OCI-LY7 (cell line): Measurements from ENCODE around the gene GMEB2. TPM values are rescaled to one million over a fixed set of nuclear protein-coding genes. Genes with fewer than 3 reads are reported as not detected.

ENCODE experiments used
- BruUV-seq: library from RNA; stranded (reverse); fragments of 400-500 nt; replicated peaks from 2 replicates; lab custom pipeline; 2021; lab: Mats Ljungman, UMichigan
- CTCF ChIA-PET: fragments of 300-600 bp; sonication (Branson Sonifier 250); formaldehyde crosslinking; loops from one replicate; lab custom pipeline; 2022; ENCODE audit warnings: antibody characterized with exemption; ENCODE audit not compliant: unreplicated experiment; lab: Charles Lee
- POLR2A ChIA-PET: fragments of 300-600 bp; sonication (Branson Sonifier 250); formaldehyde crosslinking; loops from one replicate; lab custom pipeline; 2022; ENCODE audit warnings: antibody characterized with exemption; lab: Charles Lee
- DNase-seq: peaks from one replicate; pipeline ENCODE4 v3.0.0-alpha.2; 2015; ENCODE audit warnings: low spot score
- H2AFZ ChIP-seq: fragments of 200-600 bp; sonication (generic), shearing (Covaris generic); 2 replicates; pipeline ENCODE4 v1.6.1; 2014; ENCODE audit warnings: mild to moderate bottlenecking, antibody characterized with exemption, low read length, moderate library complexity
- H3K27ac ChIP-seq: fragments of 200-600 bp; sonication (generic); 2 replicates; pipeline ENCODE4 v1.5.1; 2014; ENCODE audit warnings: mixed run types, low read depth, mild to moderate bottlenecking, moderate library complexity, low read length, inconsistent platforms; ENCODE audit not compliant: poor library complexity, severe bottlenecking
- H3K36me3 ChIP-seq: fragments of 200-600 bp; sonication (generic); 2 replicates; pipeline ENCODE4 v1.6.1; 2014; ENCODE audit warnings: mild to moderate bottlenecking, antibody characterized with exemption, low read length, moderate library complexity, mixed read lengths; ENCODE audit not compliant: insufficient read depth
- H3K4me1 ChIP-seq: fragments of 200-600 bp; sonication (generic); 2 replicates; pipeline ENCODE4 v1.5.1; 2014; ENCODE audit warnings: mild to moderate bottlenecking, low read length; ENCODE audit not compliant: insufficient read depth, poor library complexity, severe bottlenecking
- H3K4me2 ChIP-seq: fragments of 200-600 bp; sonication (generic); 2 replicates; pipeline ENCODE4 v1.6.1; 2014; ENCODE audit warnings: mild to moderate bottlenecking, low read length
- H3K4me3 ChIP-seq: fragments of 200-600 bp; sonication (generic); 2 replicates; pipeline ENCODE4 v1.5.1; 2014; ENCODE audit warnings: mild to moderate bottlenecking, low read depth, low read length; ENCODE audit not compliant: poor library complexity, severe bottlenecking
- H3K79me2 ChIP-seq: fragments of 200-600 bp; sonication (generic); 2 replicates; pipeline ENCODE4 v1.6.1; 2016; ENCODE audit warnings: low read depth, mild to moderate bottlenecking, low read length, moderate library complexity, mixed read lengths; ENCODE audit not compliant: insufficient read depth
- H3K9me2 ChIP-seq: fragments of 200-600 bp; sonication (generic); 2 replicates; pipeline ENCODE4 v1.6.1; 2016; ENCODE audit warnings: mild to moderate bottlenecking, low read length, mixed read lengths; ENCODE audit not compliant: insufficient read depth
- H3K9me3 ChIP-seq: fragments of 200-600 bp; sonication (generic); 2 replicates; pipeline ENCODE4 v1.6.1; 2014; ENCODE audit warnings: mild to moderate bottlenecking, mixed run types, low read length, mixed read lengths
- H4K20me1 ChIP-seq: fragments of 200-600 bp; sonication (generic); 2 replicates; pipeline ENCODE4 v1.6.1; 2014; ENCODE audit warnings: mild to moderate bottlenecking, antibody characterized with exemption, low read length, moderate library complexity, mixed read lengths; ENCODE audit not compliant: insufficient read depth
- EZH2phosphoT487 ChIP-seq: fragments of 200-600 bp; sonication (generic); IDR thresholded peaks from 2 replicates; pipeline ENCODE4 v1.6.1; 2018; ENCODE audit warnings: low read depth, borderline replicate concordance, mild to moderate bottlenecking, mixed run types, antibody characterized with exemption, low read length, moderate library complexity, mixed read lengths
- intact Hi-C: fragments of 100-400 bp; cut with micrococcal nuclease; formaldehyde crosslinking; loops from one replicate; pipeline ENCODE4 v1.10.0; 2022; ENCODE audit not compliant: unreplicated experiment
- total RNA-seq, 2 experiments: library from RNA; depleted of rRNA in 1 of 2; stranded (reverse); fragments of >200 nt in 1 of 2; shearing (Covaris generic) in 1 of 2; gene quantifications; 2 replicates each; pipeline ENCODE4 v1.2.3, GENCODE V29; 2014 to 2022
- TF ChIP-seq, protein P1 (sequence below): fragments of 200-600 bp; sonication (generic); conservative IDR thresholded peaks from 2 replicates; pipeline ENCODE4 v1.5.1; 2014; ENCODE audit warnings: mild to moderate bottlenecking, antibody characterized with exemption, low read length, moderate library complexity, mixed read lengths

The GMEB2 gene
- total RNA-seq, 2 experiments from 2014 or later, result 15.6 TPM

DNA sequence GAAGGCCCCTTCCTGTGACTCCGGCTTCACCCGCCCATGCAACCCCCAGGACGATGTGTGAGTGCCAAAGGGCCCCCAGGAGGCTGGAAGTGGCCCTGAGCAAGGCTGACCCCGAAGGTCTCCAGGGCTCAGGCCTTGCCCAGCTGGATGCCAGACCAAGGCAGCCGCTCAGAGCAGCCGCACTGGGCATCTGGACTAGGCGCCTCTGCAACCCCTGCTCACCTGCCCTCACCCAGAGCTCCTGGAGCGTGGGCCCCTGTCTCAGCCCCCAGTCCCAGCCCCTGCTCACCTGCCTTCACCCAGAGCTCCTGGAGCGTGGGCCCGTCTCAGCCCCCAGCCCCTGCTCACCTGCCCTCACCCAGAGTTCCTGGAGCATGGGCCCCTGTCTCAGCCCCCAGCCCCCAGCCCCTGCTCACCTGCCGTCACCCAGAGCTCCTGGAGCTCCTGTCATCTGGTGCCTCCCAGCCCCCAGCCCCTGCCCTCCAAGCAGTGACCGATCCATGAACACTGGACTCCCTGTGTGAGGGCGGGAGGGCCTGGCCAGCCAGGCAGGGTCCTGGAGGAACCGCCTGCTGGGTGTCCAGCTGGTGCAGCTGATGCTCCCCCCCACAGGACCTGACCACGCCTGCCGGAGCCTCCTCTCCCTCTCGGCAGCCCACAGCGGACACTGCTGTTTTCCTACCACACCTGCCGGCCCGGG, 80.5 kb downstream of the GMEB2 start:
- Histone ChIP-seq H3K9me3 (no peaks in the 10 kb centered on the region), H3K9me2 (no peaks in the 10 kb centered on the region), H3K27ac (no peak overlapping the region), H4K20me1 (no peaks in the 10 kb centered on the region), H3K4me2 (peak overlapping the region; percentile 27), H3K79me2 (no peaks in the 10 kb centered on the region), H3K4me3 (no peak overlapping the region), H3K4me1 (peaks cover 40% of the 10 kb centered on the region), H2AFZ (no peak overlapping the region), H3K36me3 (no peaks in the 10 kb centered on the region)
- intact Hi-C loops, result no loop called here
- ChIA-PET POLR2A (interaction anchor here (0.6 kb wide), 1 partner anchor 37 kb away, joined by 4 read pairs; no protein-coding TSS in a partner anchor), CTCF (interaction anchor here (0.6 kb wide), 1 partner anchor 317 kb away, joined by 5 read pairs; no protein-coding TSS in a partner anchor)
- DNase-seq, result no peak
- TF ChIP-seq, protein P1, sequence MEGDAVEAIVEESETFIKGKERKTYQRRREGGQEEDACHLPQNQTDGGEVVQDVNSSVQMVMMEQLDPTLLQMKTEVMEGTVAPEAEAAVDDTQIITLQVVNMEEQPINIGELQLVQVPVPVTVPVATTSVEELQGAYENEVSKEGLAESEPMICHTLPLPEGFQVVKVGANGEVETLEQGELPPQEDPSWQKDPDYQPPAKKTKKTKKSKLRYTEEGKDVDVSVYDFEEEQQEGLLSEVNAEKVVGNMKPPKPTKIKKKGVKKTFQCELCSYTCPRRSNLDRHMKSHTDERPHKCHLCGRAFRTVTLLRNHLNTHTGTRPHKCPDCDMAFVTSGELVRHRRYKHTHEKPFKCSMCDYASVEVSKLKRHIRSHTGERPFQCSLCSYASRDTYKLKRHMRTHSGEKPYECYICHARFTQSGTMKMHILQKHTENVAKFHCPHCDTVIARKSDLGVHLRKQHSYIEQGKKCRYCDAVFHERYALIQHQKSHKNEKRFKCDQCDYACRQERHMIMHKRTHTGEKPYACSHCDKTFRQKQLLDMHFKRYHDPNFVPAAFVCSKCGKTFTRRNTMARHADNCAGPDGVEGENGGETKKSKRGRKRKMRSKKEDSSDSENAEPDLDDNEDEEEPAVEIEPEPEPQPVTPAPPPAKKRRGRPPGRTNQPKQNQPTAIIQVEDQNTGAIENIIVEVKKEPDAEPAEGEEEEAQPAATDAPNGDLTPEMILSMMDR, result no peak
- TF ChIP-seq EZH2phosphoT487, result no peak
- no TSS peak for BruUV-seq

DNA sequence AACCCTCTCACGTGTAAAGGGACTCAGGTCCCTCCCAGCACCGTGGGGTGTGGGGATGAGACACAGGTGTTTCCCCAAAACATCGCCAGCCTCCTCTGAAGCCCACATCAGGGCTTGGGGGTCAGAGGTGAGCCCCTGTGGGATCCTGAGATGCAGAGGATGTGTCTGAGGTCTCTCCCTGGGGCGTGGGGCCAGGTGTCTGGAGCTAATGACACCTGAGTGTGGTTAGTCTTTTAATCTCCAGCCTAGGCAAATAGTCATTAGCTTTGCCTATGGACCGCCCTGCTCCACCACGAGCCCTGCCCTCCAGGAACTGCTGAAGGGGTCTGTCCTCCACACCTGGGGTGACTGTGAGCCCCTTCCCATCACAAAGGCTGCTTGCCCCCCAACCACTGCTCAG, 81.1 kb downstream of the GMEB2 start:
- Histone ChIP-seq H3K36me3 (no peaks in the 10 kb centered on the region), H3K9me3 (no peaks in the 10 kb centered on the region), H3K4me1 (peaks cover 34% of the 10 kb centered on the region), H3K4me2 (peak overlapping the region; percentile 27), H4K20me1 (no peaks in the 10 kb centered on the region), H3K9me2 (no peaks in the 10 kb centered on the region), H2AFZ (no peak overlapping the region), H3K79me2 (no peaks in the 10 kb centered on the region), H3K27ac (no peak overlapping the region), H3K4me3 (no peak overlapping the region)
- POLR2A ChIA-PET, result interaction anchor here (0.6 kb wide), 1 partner anchor 37 kb away, joined by 4 read pairs; no protein-coding TSS in a partner anchor
- peak; percentile 55 for DNase-seq
- CTCF ChIA-PET, result interaction anchor here (0.6 kb wide), 1 partner anchor 318 kb away, joined by 5 read pairs; no protein-coding TSS in a partner anchor
- intact Hi-C loops, result no loop called here
- BruUV-seq, result no TSS peak
- TF ChIP-seq, protein P1, result no peak
- TF ChIP-seq EZH2phosphoT487, result no peak

DNA sequence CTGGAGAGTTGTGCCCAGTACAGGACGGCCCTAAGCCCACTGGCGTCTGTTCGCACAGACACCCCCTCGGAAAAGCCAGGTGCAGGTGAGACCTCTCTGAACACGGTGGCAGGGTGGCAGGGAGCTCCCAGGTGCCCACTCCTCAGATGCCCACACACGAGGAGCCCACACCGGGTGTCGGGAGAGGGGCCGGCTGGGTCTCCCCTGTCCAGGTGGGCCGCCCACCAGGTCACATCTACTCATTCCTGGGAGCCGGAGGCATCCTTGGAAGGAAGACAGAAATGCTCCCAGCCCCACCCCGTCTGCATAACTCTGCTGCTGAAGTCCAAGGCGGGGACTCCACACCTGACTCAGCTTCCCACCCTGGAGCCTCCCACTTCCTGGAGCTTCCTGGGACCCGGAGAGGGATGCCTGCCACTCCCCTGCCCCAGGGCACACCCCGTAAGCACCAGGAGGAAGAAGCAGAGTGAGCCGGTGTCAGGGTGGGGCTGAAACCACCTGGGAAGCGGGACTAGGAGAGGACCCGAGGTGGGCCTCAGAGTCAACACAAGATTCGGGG, 81.9 kb downstream of the GMEB2 start:
- no TSS peak for BruUV-seq
- Histone ChIP-seq H3K4me1 (peaks cover 34% of the 10 kb centered on the region), H3K9me2 (no peaks in the 10 kb centered on the region), H3K79me2 (no peaks in the 10 kb centered on the region), H3K9me3 (no peaks in the 10 kb centered on the region), H3K36me3 (no peaks in the 10 kb centered on the region), H4K20me1 (no peaks in the 10 kb centered on the region), H3K4me2 (0 out of 2 replicates have a peak overlapping the region, but pooled peaks have one; percentile 27), H2AFZ (no peak overlapping the region), H3K4me3 (no peak overlapping the region), H3K27ac (no peak overlapping the region)
- TF ChIP-seq, protein P1, result no peak
- no peak for TF ChIP-seq EZH2phosphoT487
- intact Hi-C loops, result no loop called here
- CTCF ChIA-PET, result no interaction called here
- POLR2A ChIA-PET, result no interaction called here
- DNase-seq, result no peak
